GM18907 (cell line): ENCODE data around the gene XRCC6.
"Not testable (repeated sequence)": the region's sequence is repeated elsewhere in the genome, so short reads cannot be mapped to it uniquely, and the experiment has no call there.

Source experiments
- ATAC-seq: cut with Tn5 transposase; IDR thresholded peaks from one replicate; pipeline ENCODE4 v1.9.1; 2021; ENCODE audit warnings: mild to moderate bottlenecking, moderate library complexity; ENCODE audit not compliant: unreplicated experiment

The XRCC6 gene

DNA sequence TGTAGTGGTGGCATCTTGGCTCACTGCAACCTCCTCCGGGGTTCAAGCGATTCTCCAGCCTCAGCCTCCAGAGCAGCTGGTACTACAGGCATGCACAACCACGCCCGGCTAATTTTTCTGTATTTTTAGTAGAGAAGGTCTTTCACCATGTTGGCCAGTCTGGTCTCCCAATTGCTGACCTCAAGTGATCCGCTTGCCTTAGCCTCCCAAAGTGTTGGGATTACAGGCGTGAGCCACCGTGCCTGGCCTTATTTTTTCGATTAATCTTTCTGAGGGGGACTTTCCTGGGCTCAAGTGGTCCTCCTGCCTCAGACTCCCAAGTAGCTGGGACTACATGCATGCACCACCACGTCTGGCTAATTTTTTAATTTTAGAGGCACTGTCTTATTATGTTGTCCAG lies 62.0 kb downstream of the XRCC6 start:
- no peak for ATAC-seq

DNA sequence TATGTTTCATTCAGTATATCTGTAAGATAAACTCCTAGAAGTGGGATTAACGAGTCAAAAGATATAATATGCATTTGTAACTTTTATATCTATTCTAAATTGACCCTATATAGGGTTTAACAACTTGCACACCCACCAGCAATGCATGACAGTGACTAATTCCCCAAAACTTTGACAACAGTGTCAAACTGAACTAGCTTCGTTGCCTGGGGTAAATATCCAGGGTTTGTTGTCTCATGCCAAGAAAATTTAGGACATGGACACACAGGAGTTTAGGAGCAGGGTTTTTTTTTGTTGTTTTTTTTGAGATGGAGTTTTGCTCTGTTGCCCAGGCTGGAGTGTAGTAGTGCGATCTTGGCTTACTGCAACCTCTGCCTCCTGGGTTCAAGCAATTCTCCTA lies 62.5 kb downstream of the XRCC6 start:
- no peak for ATAC-seq

DNA sequence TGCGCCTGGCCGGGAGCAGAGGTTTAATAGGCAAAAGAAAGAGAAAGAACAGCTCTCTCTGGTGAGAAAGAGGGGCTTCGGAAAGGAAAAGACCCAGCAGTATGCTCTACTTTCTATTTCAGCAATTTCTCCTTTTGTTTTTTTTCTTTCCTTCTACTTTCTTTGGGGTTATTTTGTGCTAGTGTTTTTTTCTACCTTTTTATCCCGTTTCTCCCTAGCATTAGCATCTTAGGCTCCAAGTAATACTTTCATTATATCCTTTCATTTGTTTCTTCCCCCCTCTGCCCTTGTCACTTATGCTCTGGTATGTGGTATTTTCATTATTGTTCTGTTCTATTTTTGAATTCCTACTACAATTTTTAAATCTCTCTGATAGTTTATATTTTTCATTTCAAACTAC lies 63.1 kb downstream of the XRCC6 start:
- no peak for ATAC-seq

DNA sequence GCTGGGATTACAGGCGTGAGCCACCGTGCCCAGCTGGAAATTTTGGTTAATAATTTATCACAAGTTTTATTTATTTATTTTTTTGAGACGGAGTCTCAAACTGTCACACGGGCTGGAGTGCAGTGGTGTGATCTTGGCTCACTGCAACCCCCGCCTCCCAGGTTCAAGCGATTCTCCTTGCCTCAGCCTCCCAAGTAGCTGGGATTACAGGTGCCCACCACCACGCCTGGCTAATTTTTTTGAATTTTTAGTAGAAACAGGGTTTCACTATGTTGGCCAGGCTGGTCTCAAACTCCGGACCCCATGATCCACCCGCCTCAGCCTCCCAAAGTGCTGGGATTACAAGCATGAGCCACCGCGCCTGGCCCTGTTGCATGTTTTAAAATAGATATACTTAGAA lies 65.8 kb downstream of the XRCC6 start:
- not testable (repeated sequence) for ATAC-seq

DNA sequence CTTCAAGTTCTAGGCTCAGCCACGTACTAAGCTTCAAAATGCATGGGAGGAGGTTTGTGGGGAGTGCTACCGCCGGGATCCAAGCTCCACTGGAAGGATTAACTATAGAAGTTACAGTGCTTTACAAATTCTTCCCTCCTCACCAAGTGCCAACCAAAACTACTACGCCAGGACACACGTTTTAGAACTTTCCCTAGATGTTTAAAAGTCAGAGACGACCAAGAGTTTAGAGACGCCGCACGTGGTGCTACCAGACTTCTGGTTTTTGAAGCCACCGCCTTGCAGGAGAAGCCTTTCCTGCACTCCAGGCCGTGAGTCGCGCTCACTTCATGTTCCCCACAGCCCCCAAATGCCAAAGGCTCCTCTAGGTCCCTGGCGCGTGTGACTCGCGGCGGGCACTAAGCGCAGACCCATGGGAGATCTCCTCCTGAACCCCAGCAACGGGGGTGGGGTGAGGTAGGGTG lies 66.8 kb downstream of the XRCC6 start:
- no peak for ATAC-seq

DNA sequence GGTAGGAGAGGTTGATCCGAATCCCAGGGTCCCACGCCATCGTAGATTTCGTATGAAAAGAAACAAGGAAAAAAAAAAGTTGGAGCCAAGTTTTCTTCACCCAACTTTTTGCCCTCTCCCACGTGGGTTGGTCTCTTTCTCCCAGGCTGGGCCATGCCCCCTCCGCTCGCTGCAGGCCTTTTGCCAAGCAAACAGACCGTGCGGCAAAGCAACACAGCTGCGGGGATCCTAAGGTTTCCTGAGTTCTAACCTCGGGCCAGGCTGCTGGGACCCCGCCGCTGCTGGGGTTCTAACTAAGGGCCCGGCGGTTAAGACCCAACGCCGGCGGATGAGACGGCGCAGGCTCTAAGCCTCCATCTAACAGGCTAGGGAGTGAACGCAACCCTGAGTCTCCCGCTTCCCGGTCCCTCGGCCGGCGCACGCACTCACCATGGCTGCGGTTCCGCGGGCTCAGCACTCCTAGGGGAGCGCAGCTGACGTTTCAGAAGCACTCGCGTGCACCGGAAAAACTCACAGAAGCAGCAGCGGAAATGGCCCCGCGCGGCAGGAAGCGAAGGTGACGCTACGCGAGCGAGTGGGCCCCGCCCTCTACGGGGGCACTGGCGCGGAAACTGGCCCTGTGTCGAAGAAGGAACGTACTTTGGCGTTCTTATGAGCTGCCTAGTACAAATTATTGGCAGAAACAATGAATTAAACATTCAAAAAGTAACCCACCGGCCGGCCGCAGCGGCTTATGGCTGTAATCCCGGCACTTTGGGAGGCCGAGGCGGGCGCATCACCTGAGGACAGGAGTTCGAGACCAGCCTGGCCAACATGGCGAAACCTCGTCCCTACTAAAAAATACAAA lies 67.5 kb downstream of the XRCC6 start, which contains the start of gene SNU13:
SNU13 (minus strand) TSS at position 503 of the 847 bp plus-strand sequence; CDS start at position 432, 71 bp downstream.
- ATAC-seq: peak; percentile 82

DNA sequence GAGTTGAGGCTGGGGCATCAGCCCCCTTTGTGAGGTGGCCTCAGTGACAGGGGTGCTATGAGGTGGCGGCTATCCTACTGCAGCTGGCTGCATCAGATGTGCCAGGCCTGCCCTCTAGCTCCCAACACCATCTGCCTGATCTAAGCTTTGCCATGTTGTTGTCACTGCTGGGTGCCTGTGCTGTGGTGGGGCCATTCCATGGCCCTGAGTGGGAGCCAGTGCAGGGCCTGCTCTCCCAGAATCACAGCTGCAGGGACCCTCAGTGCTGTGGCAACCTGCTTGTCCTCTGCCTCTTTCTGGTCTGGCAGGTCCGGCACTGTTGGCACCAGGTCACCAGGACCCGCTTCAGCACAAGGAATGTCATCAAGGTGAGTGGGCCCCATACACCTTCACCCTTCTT lies 69.4 kb downstream of the XRCC6 start:
- ATAC-seq: no peak

DNA sequence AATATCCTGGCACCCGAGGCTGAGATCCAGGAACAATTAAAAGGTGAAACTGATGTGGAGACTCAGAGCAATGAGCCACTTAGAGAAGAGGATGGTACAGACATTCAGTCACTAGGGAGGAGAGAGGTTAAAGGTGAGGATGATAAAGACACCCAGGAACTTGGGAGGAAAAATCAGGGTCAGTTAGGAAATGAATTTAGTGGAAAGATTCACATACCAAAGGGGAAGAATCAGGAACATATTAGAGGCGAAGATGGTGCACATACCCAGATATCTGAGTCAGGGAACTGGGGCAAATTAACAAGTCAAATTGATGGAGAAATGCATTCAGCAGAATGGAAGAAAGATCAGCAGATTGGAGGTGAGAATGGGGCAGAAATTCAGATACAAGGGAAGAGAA lies 74.1 kb downstream of the XRCC6 start:
- no peak for ATAC-seq

DNA sequence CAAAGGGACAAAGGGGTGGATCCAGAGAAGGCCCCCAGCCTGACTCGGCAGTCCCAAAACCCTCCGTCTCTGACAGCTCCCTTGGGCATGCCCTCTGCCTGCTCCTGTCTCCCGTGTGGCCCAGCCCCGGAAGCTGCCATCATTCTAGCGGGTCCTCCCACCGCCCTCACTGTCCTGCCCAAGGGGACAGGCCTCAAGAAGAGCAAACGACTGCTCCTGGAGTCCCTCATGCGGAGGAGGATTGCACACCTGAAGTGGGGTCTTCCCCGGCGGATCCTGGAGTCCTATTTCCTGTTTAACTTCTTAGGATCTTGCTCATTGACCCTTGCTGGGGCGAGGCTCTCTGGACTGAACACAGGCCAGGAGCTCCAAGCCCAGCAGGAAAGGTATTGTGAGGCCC lies 75.6 kb downstream of the XRCC6 start:
- ATAC-seq: peak; percentile 19

DNA sequence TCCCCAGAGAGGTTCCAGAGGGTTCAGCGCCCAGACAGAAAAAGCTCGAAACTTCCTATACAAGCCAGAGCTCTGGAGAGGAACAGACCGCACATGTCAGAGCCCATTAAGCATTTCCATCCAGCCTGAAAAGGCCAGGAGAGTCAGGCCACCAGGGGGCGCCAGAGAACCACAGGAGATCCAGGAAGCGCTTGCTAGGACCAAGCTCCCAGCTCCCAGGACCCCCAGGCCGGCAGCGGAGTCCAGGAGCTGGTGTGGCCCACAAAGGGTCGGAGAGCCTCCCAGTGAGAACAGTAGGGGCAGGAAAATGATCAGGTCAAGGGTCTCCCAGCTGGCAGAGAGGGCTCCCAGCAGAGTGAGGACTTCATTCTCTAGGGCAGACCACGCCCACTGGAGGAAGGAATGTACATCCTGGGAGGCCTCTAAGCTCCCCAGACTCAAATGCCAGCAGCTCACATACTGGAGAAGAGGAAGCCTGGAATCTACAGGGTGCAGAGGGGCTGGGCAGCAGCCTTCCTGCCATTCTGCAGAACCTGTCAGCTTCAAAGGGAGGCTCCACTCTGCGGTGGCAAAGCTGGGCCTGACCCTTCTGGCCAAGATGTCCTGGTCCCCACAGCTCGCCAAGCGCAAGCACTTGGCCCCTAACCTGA lies 76.2 kb downstream of the XRCC6 start:
- peak; percentile 65 for ATAC-seq

DNA sequence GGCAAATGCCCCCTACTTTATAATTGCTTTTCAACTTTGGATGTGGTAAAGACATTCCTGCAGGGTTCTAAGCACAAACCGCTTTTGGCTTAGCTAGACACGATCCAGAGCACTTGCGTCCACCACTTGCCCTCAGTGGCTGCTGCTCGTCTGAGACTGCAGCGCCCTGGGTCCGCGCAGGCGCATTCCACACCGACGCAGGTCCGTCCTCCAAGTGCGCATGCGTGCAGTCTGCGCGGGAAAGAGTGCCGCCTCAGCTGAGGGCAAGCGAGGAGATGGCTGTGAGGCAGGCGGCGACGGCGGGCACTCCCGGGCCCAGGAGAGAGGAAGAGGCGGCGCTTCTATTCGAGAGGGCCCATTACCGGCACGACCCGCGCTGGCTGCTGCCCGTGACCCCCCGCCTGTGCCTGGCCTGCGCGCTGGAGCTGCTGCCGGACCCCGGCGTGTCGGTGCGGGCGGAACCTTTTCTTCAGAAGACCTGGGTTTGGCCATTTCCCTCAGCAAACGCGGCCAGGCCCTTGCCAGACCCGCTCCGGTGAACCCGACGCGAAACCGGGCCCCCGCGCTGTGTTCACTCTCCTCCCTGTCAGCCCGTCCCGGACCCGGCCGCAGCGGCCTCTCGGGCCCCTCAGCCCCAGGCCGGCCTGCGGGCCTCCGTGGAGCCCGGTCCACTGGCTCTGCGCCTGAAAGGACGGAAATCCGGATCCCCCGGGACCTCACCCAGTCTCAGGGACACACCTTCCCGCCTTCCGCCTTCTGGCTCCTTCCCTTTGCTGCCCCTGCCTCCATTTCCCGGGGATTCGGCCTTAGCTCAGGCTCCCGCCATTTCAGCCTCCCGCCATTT lies 78.4 kb downstream of the XRCC6 start, which contains the start of gene MEI1:
MEI1 (plus strand) TSS at position 240 of the 844 bp plus-strand sequence; CDS start at position 276, 36 bp downstream.
- ATAC-seq: no peak

DNA sequence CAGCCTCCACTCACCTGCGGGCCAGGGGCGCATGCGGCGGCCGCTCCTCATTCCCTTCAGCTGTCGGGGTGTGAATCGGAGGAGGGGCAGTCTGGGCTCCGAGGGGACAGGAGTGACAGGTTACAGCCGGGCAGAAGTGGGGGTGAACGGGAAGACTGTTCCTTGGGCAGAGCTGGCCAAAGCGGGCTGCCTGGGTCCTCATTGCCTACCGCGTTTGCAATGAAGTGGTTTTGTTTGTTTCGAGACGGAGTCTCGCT lies 78.9 kb downstream of the XRCC6 start:
- ATAC-seq: no peak

DNA sequence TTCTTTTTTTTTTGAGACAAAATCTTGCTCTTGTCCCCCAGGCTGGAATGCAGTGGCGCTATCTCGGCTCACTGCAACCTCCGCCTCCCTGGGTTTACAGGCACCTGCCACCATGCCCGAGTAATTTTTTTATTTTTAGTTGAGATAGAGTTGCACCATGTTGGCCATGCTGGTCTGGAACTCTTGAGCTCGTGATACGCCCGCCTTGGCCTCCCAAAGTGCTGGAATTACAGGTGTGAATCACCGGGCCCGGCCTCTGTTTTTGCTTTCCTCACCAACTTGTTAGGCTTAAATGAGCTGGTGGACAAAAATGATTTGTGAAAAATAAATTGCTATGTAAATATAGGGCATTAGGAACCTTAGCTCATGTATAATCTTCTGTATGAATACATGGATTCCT lies 81.7 kb downstream of the XRCC6 start:
- ATAC-seq: no peak

DNA sequence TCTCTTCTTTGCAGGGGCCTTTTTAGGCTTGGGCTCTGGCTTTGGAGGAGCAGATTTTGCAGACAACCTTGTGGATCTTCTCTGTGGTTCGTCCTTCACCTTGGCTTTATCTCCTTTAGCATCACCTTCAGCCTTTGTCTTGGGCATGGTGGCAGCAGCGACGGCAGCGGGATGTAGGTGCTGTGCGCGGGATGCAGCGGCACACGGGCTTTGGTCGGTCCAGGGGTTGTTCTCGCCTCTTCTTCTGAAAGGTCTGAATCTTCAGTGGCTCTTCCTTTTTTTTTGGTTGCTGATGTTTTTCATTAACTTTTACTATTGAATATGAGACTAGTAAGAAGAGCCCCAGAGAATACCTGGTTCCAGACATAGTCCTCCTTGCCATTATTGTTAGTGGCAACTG lies 88.2 kb downstream of the XRCC6 start:
- ATAC-seq: no peak

DNA sequence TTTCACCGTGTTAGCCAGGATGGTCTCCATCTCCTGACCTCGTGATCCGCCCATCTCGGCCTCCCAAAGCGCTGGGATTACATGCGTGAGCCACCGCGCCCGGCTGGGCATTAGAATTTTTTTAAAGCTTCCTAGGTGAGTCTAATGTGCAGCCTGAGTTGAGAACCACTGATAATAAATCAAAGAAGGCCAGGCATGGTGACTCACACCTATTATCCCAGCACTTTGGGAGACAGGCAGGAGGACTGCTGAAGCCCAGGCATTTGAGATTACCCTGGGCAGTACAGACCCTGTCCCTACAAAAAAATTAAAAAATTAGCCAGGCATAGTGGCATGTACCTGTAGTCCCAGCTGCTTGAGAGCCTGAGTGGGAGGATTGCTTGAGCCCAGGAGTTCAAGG lies 91.9 kb downstream of the XRCC6 start:
- no peak for ATAC-seq
